SK-N-SH (cell line): ENCODE data around the gene PTPRS.

ENCODE experiments used
- CTCF ChIP-seq: fragments of 200-600 bp; sonication (generic); IDR thresholded peaks from 2 replicates; pipeline ENCODE4 v1.6.1; 2017; ENCODE audit warnings: antibody characterized with exemption, mild to moderate bottlenecking, moderate library complexity
- ELF1 ChIP-seq: IDR thresholded peaks from 2 replicates; pipeline ENCODE4 v1.4.0; 2012
- GATA2 ChIP-seq: sonication (generic); formaldehyde crosslinking; IDR thresholded peaks from 2 replicates; pipeline ENCODE4 v1.5.0; 2020; ENCODE audit warnings: mild to moderate bottlenecking, missing genetic modification reagents
- POLR2AphosphoS5 ChIP-seq: IDR thresholded peaks from 2 replicates; pipeline ENCODE4 v1.6.1; 2012; ENCODE audit warnings: low read depth, low read length
- RAD21 ChIP-seq: IDR thresholded peaks from 2 replicates; pipeline ENCODE4 v1.6.1; 2012; ENCODE audit warnings: mild to moderate bottlenecking, low read length
- REST ChIP-seq: IDR thresholded peaks from 2 replicates; pipeline ENCODE4 v1.6.1; 2012; ENCODE audit warnings: mild to moderate bottlenecking, low read depth, low read length, moderate library complexity
- SIN3A ChIP-seq: IDR thresholded peaks from 2 replicates; pipeline ENCODE4 v1.6.1; 2012; ENCODE audit warnings: low read depth, mild to moderate bottlenecking, low read length, moderate library complexity, borderline replicate concordance
- SMC3 ChIP-seq: IDR thresholded peaks from 2 replicates; pipeline ENCODE4 v1.6.1; 2012; ENCODE audit warnings: low read depth, low read length, improper control_type of control experiment
- YY1 ChIP-seq: IDR thresholded peaks from 2 replicates; pipeline ENCODE4 v1.4.0; 2012; ENCODE audit warnings: low read depth, mild to moderate bottlenecking
- TF ChIP-seq, protein P1 (sequence below): IDR thresholded peaks from 2 replicates; pipeline ENCODE4 v1.4.0; 2012; ENCODE audit warnings: low read depth
- TF ChIP-seq, protein P2 (sequence below): IDR thresholded peaks from 2 replicates; pipeline ENCODE4 v1.4.0; 2012; ENCODE audit warnings: low read depth, borderline replicate concordance
- TF ChIP-seq, protein P3 (sequence below): IDR thresholded peaks from 2 replicates; pipeline ENCODE4 v1.4.0; 2012; ENCODE audit warnings: low read depth, borderline replicate concordance

DNA sequence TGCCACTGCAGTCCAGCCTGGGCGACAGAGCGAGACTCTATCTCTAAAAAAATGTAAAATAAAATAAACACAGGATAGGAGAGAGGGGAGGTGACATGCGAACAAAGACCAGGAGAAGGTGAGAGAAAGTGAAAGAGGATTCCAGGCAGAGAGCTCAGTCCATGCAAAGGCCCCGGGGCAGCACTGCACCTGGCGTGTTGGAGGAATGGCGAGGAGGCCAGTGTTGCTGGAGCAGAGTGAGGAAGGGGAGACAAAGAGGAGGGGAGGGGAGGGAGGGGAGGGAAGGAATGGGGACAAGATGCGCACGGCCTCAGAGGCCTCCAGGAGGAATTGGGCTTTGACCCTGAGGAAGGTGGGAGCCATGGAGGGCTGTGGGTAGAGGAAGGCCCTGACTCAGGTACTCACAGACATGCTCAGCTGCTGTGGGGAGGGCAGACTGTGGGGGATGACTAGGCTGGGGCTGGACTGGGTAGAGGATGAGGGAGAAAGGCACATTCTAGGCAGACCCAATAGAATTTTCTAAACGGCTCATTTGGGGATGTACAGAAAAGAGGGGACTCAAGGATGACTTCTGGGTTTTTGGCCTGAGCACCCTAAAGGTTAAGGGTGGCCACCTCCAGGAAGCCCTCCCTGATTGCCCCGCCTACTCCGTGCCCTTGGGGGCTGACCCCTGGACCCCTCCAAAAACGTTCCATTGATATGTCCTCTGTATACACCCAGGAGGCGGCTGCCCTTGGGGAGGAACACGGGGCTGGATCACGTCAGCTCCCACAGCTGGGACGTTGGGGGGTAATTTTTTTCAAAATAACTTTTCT is 43.9 kb downstream of the PTPRS start:
- TF ChIP-seq RAD21 = no peak
- TF ChIP-seq, protein P1, sequence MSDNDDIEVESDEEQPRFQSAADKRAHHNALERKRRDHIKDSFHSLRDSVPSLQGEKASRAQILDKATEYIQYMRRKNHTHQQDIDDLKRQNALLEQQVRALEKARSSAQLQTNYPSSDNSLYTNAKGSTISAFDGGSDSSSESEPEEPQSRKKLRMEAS = no peak
- TF ChIP-seq, protein P2, sequence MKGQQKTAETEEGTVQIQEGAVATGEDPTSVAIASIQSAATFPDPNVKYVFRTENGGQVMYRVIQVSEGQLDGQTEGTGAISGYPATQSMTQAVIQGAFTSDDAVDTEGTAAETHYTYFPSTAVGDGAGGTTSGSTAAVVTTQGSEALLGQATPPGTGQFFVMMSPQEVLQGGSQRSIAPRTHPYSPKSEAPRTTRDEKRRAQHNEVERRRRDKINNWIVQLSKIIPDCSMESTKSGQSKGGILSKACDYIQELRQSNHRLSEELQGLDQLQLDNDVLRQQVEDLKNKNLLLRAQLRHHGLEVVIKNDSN = no peak
- TF ChIP-seq ELF1 = no peak
- no peak for TF ChIP-seq CTCF
- TF ChIP-seq SIN3A = no peak
- no peak for TF ChIP-seq REST
- TF ChIP-seq SMC3 = no peak
- no peak for TF ChIP-seq POLR2AphosphoS5
- TF ChIP-seq YY1 = no peak
- no peak for TF ChIP-seq GATA2 (CRISPR knock-in tag)
- TF ChIP-seq, protein P3, sequence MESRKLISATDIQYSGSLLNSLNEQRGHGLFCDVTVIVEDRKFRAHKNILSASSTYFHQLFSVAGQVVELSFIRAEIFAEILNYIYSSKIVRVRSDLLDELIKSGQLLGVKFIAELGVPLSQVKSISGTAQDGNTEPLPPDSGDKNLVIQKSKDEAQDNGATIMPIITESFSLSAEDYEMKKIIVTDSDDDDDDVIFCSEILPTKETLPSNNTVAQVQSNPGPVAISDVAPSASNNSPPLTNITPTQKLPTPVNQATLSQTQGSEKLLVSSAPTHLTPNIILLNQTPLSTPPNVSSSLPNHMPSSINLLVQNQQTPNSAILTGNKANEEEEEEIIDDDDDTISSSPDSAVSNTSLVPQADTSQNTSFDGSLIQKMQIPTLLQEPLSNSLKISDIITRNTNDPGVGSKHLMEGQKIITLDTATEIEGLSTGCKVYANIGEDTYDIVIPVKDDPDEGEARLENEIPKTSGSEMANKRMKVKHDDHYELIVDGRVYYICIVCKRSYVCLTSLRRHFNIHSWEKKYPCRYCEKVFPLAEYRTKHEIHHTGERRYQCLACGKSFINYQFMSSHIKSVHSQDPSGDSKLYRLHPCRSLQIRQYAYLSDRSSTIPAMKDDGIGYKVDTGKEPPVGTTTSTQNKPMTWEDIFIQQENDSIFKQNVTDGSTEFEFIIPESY = no peak
